Activated naive CD8-positive, alpha-beta T cell treated with anti-CD3 and anti-CD28 coated beads, Interleukin-2, amount 50 U/mL, for 24 hours (primary cell): Measurements from ENCODE around the gene SCAMP4.

Experiments
- ATAC-seq: fragments of 150-1000 bp; cut with Tn5 transposase; one replicate; pipeline ENCODE4 v1.10.0; 2021
- DNase-seq: peaks from one replicate; pipeline ENCODE4 v3.0.0; 2021
- H3K27ac Mint-ChIP-seq: one replicate; pipeline ENCODE4 v1.8.0; 2021; ENCODE audit warnings: mild to moderate bottlenecking, mixed read lengths
- H3K27me3 Mint-ChIP-seq: one replicate; pipeline ENCODE4 v1.8.0; 2021; ENCODE audit warnings: mixed read lengths
- H3K36me3 Mint-ChIP-seq: one replicate; pipeline ENCODE4 v1.8.0; 2021; ENCODE audit warnings: low read depth, mixed read lengths
- H3K4me1 Mint-ChIP-seq: one replicate; pipeline ENCODE4 v1.8.0; 2021; ENCODE audit warnings: mixed read lengths
- H3K4me3 Mint-ChIP-seq: one replicate; pipeline ENCODE4 v1.8.0; 2021; ENCODE audit warnings: mild to moderate bottlenecking, moderate library complexity, mixed read lengths
- H3K9me3 Mint-ChIP-seq: one replicate; pipeline ENCODE4 v1.8.0; 2021; ENCODE audit warnings: mixed read lengths

The SCAMP4 gene

GRCh38 chr19:1942934-1943555, 37.8 kb downstream of the SCAMP4 start:
- no peaks in the 10 kb centered on the region for H3K27me3 Mint-ChIP-seq
- H3K4me3 Mint-ChIP-seq: peak overlapping the region; percentile 90
- H3K36me3 Mint-ChIP-seq: peaks cover 2% of the 10 kb centered on the region
- H3K4me1 Mint-ChIP-seq: peaks cover 30% of the 10 kb centered on the region
- DNase-seq: no peak
- H3K27ac Mint-ChIP-seq: peak overlapping the region; percentile 90
- no peaks in the 10 kb centered on the region for H3K9me3 Mint-ChIP-seq
- no peak for ATAC-seq

- H3K9me3 Mint-ChIP-seq: no peaks in the 10 kb centered on the region
- H3K27ac Mint-ChIP-seq: peak overlapping the region; percentile 90
- H3K27me3 Mint-ChIP-seq: no peaks in the 10 kb centered on the region
- ATAC-seq (no peak), DNase-seq (no peak)
- peaks cover 33% of the 10 kb centered on the region for H3K4me1 Mint-ChIP-seq
- peaks cover 2% of the 10 kb centered on the region for H3K36me3 Mint-ChIP-seq
- peak overlapping the region; percentile 90 for H3K4me3 Mint-ChIP-seq
Observed at GRCh38 chr19:1943661-1944087, 38.5 kb downstream of the SCAMP4 start.

- Mint-ChIP-seq H3K4me3 (no peak overlapping the region), H3K27ac (peak overlapping the region; percentile 56), H3K4me1 (peaks cover 33% of the 10 kb centered on the region), H3K36me3 (peaks cover 2% of the 10 kb centered on the region), H3K27me3 (no peaks in the 10 kb centered on the region), H3K9me3 (no peaks in the 10 kb centered on the region)
- ATAC-seq (no peak), DNase-seq (no peak)
Observed at GRCh38 chr19:1944088-1944915, 39.1 kb downstream of the SCAMP4 start.

- Mint-ChIP-seq H3K27me3 (no peaks in the 10 kb centered on the region), H3K36me3 (peaks cover 2% of the 10 kb centered on the region), H3K4me1 (peaks cover 28% of the 10 kb centered on the region), H3K4me3 (no peak overlapping the region), H3K9me3 (no peaks in the 10 kb centered on the region), H3K27ac (peak overlapping the region; percentile 56)
- ATAC-seq: no peak
- no peak for DNase-seq
Observed at GRCh38 chr19:1944916-1945561, 39.8 kb downstream of the SCAMP4 start.

GRCh38 chr19:1945899-1946298, 40.7 kb downstream of the SCAMP4 start:
- peaks cover 24% of the 10 kb centered on the region for H3K4me1 Mint-ChIP-seq
- peak; percentile 42 for DNase-seq

GRCh38 chr19:1947651-1948209, 42.5 kb downstream of the SCAMP4 start:
- Mint-ChIP-seq H3K36me3 (peaks cover 2% of the 10 kb centered on the region), H3K27me3 (no peaks in the 10 kb centered on the region), H3K9me3 (no peaks in the 10 kb centered on the region), H3K27ac (no peak overlapping the region), H3K4me1 (peaks cover 23% of the 10 kb centered on the region), H3K4me3 (no peak overlapping the region)
- no peak for DNase-seq
- no peak for ATAC-seq

More at GRCh38 chr19:1945899-1946298, 40.7 kb downstream of the SCAMP4 start:
- Mint-ChIP-seq H3K27me3 (no peaks in the 10 kb centered on the region), H3K36me3 (peaks cover 2% of the 10 kb centered on the region), H3K9me3 (no peaks in the 10 kb centered on the region), H3K4me3 (no peak overlapping the region), H3K27ac (no peak overlapping the region)
- no peak for ATAC-seq

GRCh38 chr19:1949304-1950101, 44.3 kb downstream of the SCAMP4 start:
- Mint-ChIP-seq H3K4me1 (peaks cover 9% of the 10 kb centered on the region), H3K36me3 (peaks cover 2% of the 10 kb centered on the region), H3K4me3 (no peak overlapping the region), H3K27ac (no peak overlapping the region), H3K9me3 (no peaks in the 10 kb centered on the region), H3K27me3 (no peaks in the 10 kb centered on the region)
- DNase-seq (no peak), ATAC-seq (no peak)

GRCh38 chr19:1950640-1951039, 45.4 kb downstream of the SCAMP4 start:
- ATAC-seq (no peak), DNase-seq (no peak)
- Mint-ChIP-seq H3K27ac (no peak overlapping the region), H3K27me3 (no peaks in the 10 kb centered on the region), H3K4me3 (no peak overlapping the region), H3K4me1 (peaks cover 9% of the 10 kb centered on the region), H3K36me3 (peaks cover 2% of the 10 kb centered on the region), H3K9me3 (no peaks in the 10 kb centered on the region)

- DNase-seq (no peak), ATAC-seq (no peak)
- peaks cover 10% of the 10 kb centered on the region for H3K4me1 Mint-ChIP-seq
- no peaks in the 10 kb centered on the region for H3K9me3 Mint-ChIP-seq
- no peak overlapping the region for H3K4me3 Mint-ChIP-seq
- no peak overlapping the region for H3K27ac Mint-ChIP-seq
- H3K27me3 Mint-ChIP-seq: no peaks in the 10 kb centered on the region
- no peaks in the 10 kb centered on the region for H3K36me3 Mint-ChIP-seq
Observed at GRCh38 chr19:1952635-1953034, 47.4 kb downstream of the SCAMP4 start.

- Mint-ChIP-seq H3K4me1 (peaks cover 10% of the 10 kb centered on the region), H3K9me3 (no peaks in the 10 kb centered on the region), H3K27ac (no peak overlapping the region), H3K27me3 (no peaks in the 10 kb centered on the region), H3K4me3 (no peak overlapping the region), H3K36me3 (no peaks in the 10 kb centered on the region)
- no peak for DNase-seq
- no peak for ATAC-seq
Observed at GRCh38 chr19:1953037-1953436, 47.8 kb downstream of the SCAMP4 start.

GRCh38 chr19:1953441-1954094, 48.4 kb downstream of the SCAMP4 start:
- no peak overlapping the region for H3K4me3 Mint-ChIP-seq

GRCh38 chr19:1954532-1954933, 49.3 kb downstream of the SCAMP4 start:
- H3K27ac Mint-ChIP-seq: no peak overlapping the region
- no peak overlapping the region for H3K4me3 Mint-ChIP-seq
- H3K4me1 Mint-ChIP-seq: peaks cover 5% of the 10 kb centered on the region
- H3K36me3 Mint-ChIP-seq: no peaks in the 10 kb centered on the region
- DNase-seq: no peak
- no peak for ATAC-seq
- H3K9me3 Mint-ChIP-seq: no peaks in the 10 kb centered on the region
- H3K27me3 Mint-ChIP-seq: no peaks in the 10 kb centered on the region

More at GRCh38 chr19:1953441-1954094, 48.4 kb downstream of the SCAMP4 start:
- Mint-ChIP-seq H3K9me3 (no peaks in the 10 kb centered on the region), H3K27ac (no peak overlapping the region), H3K4me1 (peaks cover 8% of the 10 kb centered on the region), H3K36me3 (no peaks in the 10 kb centered on the region), H3K27me3 (no peaks in the 10 kb centered on the region)
- DNase-seq: no peak
- no peak for ATAC-seq

GRCh38 chr19:1955171-1956121, 50.2 kb downstream of the SCAMP4 start:
- DNase-seq: no peak
- H3K36me3 Mint-ChIP-seq: no peaks in the 10 kb centered on the region
- no peaks in the 10 kb centered on the region for H3K9me3 Mint-ChIP-seq
- no peaks in the 10 kb centered on the region for H3K27me3 Mint-ChIP-seq
- H3K4me3 Mint-ChIP-seq: no peak overlapping the region
- peaks cover 5% of the 10 kb centered on the region for H3K4me1 Mint-ChIP-seq
- peak; percentile 21 for ATAC-seq
- no peak overlapping the region for H3K27ac Mint-ChIP-seq
